HEK293 (cell line): Measurements from ENCODE around the gene SNRNP70.

Source experiments
- BCL11B ChIP-seq: fragments of 450-650 bp; formaldehyde crosslinking; IDR thresholded peaks from 2 replicates; pipeline ENCODE4 v1.5.1; 2016; ENCODE audit warnings: low read depth, missing biosample characterization, missing genetic modification characterization
- EGR2 ChIP-seq: fragments of 450-650 bp; formaldehyde crosslinking; IDR thresholded peaks from 2 replicates; pipeline ENCODE4 v1.5.1; 2016; ENCODE audit warnings: low read depth, missing biosample characterization, missing genetic modification characterization
- HOXD13 ChIP-seq: sonication (generic); formaldehyde crosslinking; IDR thresholded peaks from 2 replicates; pipeline ENCODE4 v1.8.0; 2022; ENCODE audit warnings: missing genetic modification reagents, borderline replicate concordance
- IKZF3 ChIP-seq: fragments of 450-650 bp; IDR thresholded peaks from 2 replicates; pipeline ENCODE4 v1.5.0; 2018; ENCODE audit warnings: missing biosample characterization, mild to moderate bottlenecking, missing genetic modification characterization, moderate library complexity
- KLF1 ChIP-seq: fragments of 450-650 bp; formaldehyde crosslinking; IDR thresholded peaks from 2 replicates; pipeline ENCODE4 v1.5.1; 2016; ENCODE audit warnings: missing biosample characterization, missing genetic modification characterization
- KLF8 ChIP-seq: fragments of 450-650 bp; formaldehyde crosslinking; IDR thresholded peaks from 2 replicates; pipeline ENCODE4 v1.5.1; 2016; ENCODE audit warnings: missing biosample characterization, missing genetic modification characterization
- KLF9 ChIP-seq: fragments of 450-650 bp; formaldehyde crosslinking; IDR thresholded peaks from 2 replicates; pipeline ENCODE4 v1.5.1; 2016; ENCODE audit warnings: missing biosample characterization, missing genetic modification characterization, low read depth
- OVOL3 ChIP-seq: fragments of 450-650 bp; formaldehyde crosslinking; IDR thresholded peaks from 2 replicates; pipeline ENCODE4 v1.5.1; 2016; ENCODE audit warnings: missing biosample characterization, missing genetic modification characterization
- SP2 ChIP-seq: fragments of 450-650 bp; formaldehyde crosslinking; IDR thresholded peaks from 2 replicates; pipeline ENCODE4 v1.5.1; 2016; ENCODE audit warnings: missing biosample characterization, missing genetic modification characterization
- SP7 ChIP-seq: fragments of 450-650 bp; formaldehyde crosslinking; IDR thresholded peaks from 2 replicates; pipeline ENCODE4 v1.5.1; 2016; ENCODE audit warnings: missing biosample characterization, missing genetic modification characterization
- TRIM28 ChIP-seq: IDR thresholded peaks from 2 replicates; pipeline ENCODE4 v1.6.1; 2011; ENCODE audit warnings: low read length, control low read depth, borderline replicate concordance
- ZBTB8A ChIP-seq: fragments of 450-650 bp; formaldehyde crosslinking; IDR thresholded peaks from 2 replicates; pipeline ENCODE4 v1.5.1; 2016; ENCODE audit warnings: missing biosample characterization, missing genetic modification characterization
- ZEB2 ChIP-seq: fragments of 450-650 bp; formaldehyde crosslinking; IDR thresholded peaks from 2 replicates; pipeline ENCODE4 v1.5.1; 2016; ENCODE audit warnings: missing biosample characterization, missing genetic modification characterization
- ZIC2 ChIP-seq: fragments of 450-650 bp; formaldehyde crosslinking; IDR thresholded peaks from 2 replicates; pipeline ENCODE4 v1.5.1; 2016; ENCODE audit warnings: missing biosample characterization, missing genetic modification characterization
- ZNF114 ChIP-seq: fragments of 450-650 bp; formaldehyde crosslinking; IDR thresholded peaks from 2 replicates; pipeline ENCODE4 v1.5.0; 2017; ENCODE audit warnings: missing biosample characterization, missing genetic modification characterization
- ZNF266 ChIP-seq: fragments of 450-650 bp; formaldehyde crosslinking; IDR thresholded peaks from 2 replicates; pipeline ENCODE4 v1.5.1; 2016; ENCODE audit warnings: missing biosample characterization, missing genetic modification characterization, low read depth
- ZNF335 ChIP-seq: fragments of 450-650 bp; formaldehyde crosslinking; conservative IDR thresholded peaks from 2 replicates; pipeline ENCODE4 v1.5.1; 2016; ENCODE audit warnings: missing biosample characterization, missing genetic modification characterization
- ZNF426 ChIP-seq: fragments of 450-650 bp; formaldehyde crosslinking; IDR thresholded peaks from 2 replicates; pipeline ENCODE4 v1.5.1; 2017; ENCODE audit warnings: missing biosample characterization, missing genetic modification characterization, mild to moderate bottlenecking, inconsistent platforms, moderate library complexity
- ZNF600 ChIP-seq: fragments of 450-650 bp; formaldehyde crosslinking; IDR thresholded peaks from 2 replicates; pipeline ENCODE4 v1.5.1; 2016; ENCODE audit warnings: missing biosample characterization, missing genetic modification characterization
- ZNF610 ChIP-seq: fragments of 450-650 bp; formaldehyde crosslinking; IDR thresholded peaks from 2 replicates; pipeline ENCODE4 v1.5.1; 2016; ENCODE audit warnings: missing biosample characterization, missing genetic modification characterization, borderline replicate concordance
- ZNF621 ChIP-seq: fragments of 450-650 bp; formaldehyde crosslinking; IDR thresholded peaks from 2 replicates; pipeline ENCODE4 v1.5.1; 2017; ENCODE audit warnings: missing biosample characterization, missing genetic modification characterization
- ZNF660 ChIP-seq: fragments of 450-650 bp; IDR thresholded peaks from 2 replicates; pipeline ENCODE4 v1.5.1; 2018; ENCODE audit warnings: missing biosample characterization, mild to moderate bottlenecking, missing genetic modification characterization
- ZNF777 ChIP-seq: fragments of 450-650 bp; formaldehyde crosslinking; IDR thresholded peaks from 2 replicates; pipeline ENCODE4 v1.5.1; 2017; ENCODE audit warnings: missing biosample characterization, missing genetic modification characterization, borderline replicate concordance
- ZSCAN23 ChIP-seq: fragments of 450-650 bp; formaldehyde crosslinking; IDR thresholded peaks from 2 replicates; pipeline ENCODE4 v1.5.1; 2016; ENCODE audit warnings: missing biosample characterization, missing genetic modification characterization
- TF ChIP-seq, protein P1 (sequence below): fragments of 450-650 bp; formaldehyde crosslinking; IDR thresholded peaks from 2 replicates; pipeline ENCODE4 v1.5.1; 2016; ENCODE audit warnings: missing biosample characterization, missing genetic modification characterization
- TF ChIP-seq, protein P2 (sequence below): fragments of 450-650 bp; formaldehyde crosslinking; IDR thresholded peaks from 2 replicates; pipeline ENCODE4 v1.5.1; 2017; ENCODE audit warnings: missing biosample characterization, missing genetic modification characterization
- TF ChIP-seq, protein P3 (sequence below): fragments of 450-650 bp; formaldehyde crosslinking; IDR thresholded peaks from 2 replicates; pipeline ENCODE4 v1.5.1; 2016; ENCODE audit warnings: missing biosample characterization, missing genetic modification characterization
- TF ChIP-seq, protein P4 (sequence below): fragments of 450-650 bp; formaldehyde crosslinking; IDR thresholded peaks from 2 replicates; pipeline ENCODE4 v1.5.1; 2016; ENCODE audit warnings: missing biosample characterization, missing genetic modification characterization
- TF ChIP-seq, protein P5 (sequence below): fragments of 450-650 bp; IDR thresholded peaks from 2 replicates; pipeline ENCODE4 v1.5.1; 2018; ENCODE audit warnings: missing biosample characterization, missing genetic modification characterization
- TF ChIP-seq, protein P6 (sequence below): fragments of 450-650 bp; formaldehyde crosslinking; optimal IDR thresholded peaks from 2 replicates; pipeline ENCODE3; 2016; ENCODE audit warnings: missing biosample characterization, mild to moderate bottlenecking, missing genetic modification characterization

The SNRNP70 gene

DNA sequence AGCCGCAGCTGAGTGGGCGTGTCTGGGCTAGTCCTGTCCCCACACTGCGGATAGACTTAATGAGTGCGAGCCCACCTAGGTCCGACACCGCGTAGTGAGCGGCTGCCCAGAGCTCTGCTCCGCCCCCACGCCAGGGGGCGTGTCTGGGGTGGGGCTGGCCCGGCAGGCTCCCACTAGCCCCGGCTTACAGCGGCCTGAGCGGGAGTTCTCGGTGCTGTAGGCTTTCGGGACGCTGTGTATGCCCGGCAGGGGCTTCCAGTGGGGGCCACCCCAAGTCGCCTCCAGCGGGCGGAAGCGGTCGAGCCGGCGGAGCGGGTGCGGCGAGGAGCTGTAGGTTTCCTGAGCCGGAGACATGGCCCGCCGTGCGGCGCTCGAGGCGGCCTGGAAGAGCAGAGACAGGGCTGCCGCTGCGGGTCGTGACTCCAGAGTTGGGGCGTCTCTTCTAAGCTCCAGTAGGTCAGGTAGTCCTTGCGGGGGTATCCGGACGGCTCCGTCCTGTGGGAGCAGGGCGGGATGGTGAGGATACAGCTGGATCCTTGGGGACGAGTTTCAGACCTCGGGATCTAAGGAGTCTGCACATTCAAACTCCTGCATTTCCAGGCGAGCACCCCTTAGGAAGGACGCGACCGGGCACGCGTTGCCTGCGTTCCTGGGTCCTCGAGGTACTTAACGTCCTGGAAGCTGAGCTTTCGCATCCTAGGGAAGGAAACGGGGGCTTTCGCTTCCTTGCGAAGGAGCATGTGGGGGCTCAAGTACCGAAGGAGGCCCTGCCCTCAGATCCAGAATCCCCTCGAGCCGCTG, 28.9 kb upstream of the SNRNP70 start (continued):
- TF ChIP-seq, protein P1, sequence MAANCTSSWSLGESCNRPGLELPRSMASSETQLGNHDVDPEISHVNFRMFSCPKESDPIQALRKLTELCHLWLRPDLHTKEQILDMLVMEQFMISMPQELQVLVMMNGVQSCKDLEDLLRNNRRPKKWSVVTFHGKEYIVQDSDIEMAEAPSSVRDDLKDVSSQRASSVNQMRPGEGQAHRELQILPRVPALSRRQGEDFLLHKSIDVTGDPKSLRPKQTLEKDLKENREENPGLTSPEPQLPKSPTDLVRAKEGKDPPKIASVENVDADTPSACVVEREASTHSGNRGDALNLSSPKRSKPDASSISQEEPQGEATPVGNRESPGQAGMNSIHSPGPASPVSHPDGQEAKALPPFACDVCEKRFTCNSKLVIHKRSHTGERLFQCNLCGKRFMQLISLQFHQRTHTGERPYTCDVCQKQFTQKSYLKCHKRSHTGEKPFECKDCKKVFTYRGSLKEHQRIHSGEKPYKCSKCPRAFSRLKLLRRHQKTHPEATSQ (tag by site-specific recombination): no peak
- TF ChIP-seq ZNF114 (no peak), ZSCAN23 (tag by site-specific recombination) (no peak), ZEB2 (peak; percentile 36; the same call in 1 of the 2 replicates), ZBTB8A (tag by site-specific recombination) (no peak), OVOL3 (no peak), KLF9 (tag by site-specific recombination) (peak; percentile 99), SP7 (no peak; the same call in 1 of the 2 replicates), ZNF610 (peak; percentile 81; the same call in 1 of the 2 replicates), ZNF335 (peak; percentile 52), HOXD13 (no peak), ZNF621 (tag by site-specific recombination) (no peak), BCL11B (tag by site-specific recombination) (no peak), EGR2 (tag by site-specific recombination) (peak; percentile 74), ZIC2 (tag by site-specific recombination) (peak; percentile 75), ZNF426 (no peak), ZNF266 (tag by site-specific recombination) (no peak), TRIM28 (no peak), SP2 (tag by site-specific recombination) (peak; percentile 84), KLF8 (tag by site-specific recombination) (peak; percentile 84), IKZF3 (no peak), ZNF777 (tag by site-specific recombination) (no peak), ZNF660 (no peak), ZNF600 (tag by site-specific recombination) (0 out of 2 replicates have a peak, but pooled peaks have one; percentile 25), KLF1 (tag by site-specific recombination) (peak; percentile 90)
- TF ChIP-seq, protein P2, sequence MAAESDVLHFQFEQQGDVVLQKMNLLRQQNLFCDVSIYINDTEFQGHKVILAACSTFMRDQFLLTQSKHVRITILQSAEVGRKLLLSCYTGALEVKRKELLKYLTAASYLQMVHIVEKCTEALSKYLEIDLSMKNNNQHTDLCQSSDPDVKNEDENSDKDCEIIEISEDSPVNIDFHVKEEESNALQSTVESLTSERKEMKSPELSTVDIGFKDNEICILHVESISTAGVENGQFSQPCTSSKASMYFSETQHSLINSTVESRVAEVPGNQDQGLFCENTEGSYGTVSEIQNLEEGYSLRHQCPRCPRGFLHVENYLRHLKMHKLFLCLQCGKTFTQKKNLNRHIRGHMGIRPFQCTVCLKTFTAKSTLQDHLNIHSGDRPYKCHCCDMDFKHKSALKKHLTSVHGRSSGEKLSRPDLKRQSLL (tag by site-specific recombination): peak; percentile 73
- TF ChIP-seq, protein P3, sequence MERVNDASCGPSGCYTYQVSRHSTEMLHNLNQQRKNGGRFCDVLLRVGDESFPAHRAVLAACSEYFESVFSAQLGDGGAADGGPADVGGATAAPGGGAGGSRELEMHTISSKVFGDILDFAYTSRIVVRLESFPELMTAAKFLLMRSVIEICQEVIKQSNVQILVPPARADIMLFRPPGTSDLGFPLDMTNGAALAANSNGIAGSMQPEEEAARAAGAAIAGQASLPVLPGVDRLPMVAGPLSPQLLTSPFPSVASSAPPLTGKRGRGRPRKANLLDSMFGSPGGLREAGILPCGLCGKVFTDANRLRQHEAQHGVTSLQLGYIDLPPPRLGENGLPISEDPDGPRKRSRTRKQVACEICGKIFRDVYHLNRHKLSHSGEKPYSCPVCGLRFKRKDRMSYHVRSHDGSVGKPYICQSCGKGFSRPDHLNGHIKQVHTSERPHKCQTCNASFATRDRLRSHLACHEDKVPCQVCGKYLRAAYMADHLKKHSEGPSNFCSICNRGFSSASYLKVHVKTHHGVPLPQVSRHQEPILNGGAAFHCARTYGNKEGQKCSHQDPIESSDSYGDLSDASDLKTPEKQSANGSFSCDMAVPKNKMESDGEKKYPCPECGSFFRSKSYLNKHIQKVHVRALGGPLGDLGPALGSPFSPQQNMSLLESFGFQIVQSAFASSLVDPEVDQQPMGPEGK (tag by site-specific recombination): peak; percentile 92
- TF ChIP-seq, protein P4, sequence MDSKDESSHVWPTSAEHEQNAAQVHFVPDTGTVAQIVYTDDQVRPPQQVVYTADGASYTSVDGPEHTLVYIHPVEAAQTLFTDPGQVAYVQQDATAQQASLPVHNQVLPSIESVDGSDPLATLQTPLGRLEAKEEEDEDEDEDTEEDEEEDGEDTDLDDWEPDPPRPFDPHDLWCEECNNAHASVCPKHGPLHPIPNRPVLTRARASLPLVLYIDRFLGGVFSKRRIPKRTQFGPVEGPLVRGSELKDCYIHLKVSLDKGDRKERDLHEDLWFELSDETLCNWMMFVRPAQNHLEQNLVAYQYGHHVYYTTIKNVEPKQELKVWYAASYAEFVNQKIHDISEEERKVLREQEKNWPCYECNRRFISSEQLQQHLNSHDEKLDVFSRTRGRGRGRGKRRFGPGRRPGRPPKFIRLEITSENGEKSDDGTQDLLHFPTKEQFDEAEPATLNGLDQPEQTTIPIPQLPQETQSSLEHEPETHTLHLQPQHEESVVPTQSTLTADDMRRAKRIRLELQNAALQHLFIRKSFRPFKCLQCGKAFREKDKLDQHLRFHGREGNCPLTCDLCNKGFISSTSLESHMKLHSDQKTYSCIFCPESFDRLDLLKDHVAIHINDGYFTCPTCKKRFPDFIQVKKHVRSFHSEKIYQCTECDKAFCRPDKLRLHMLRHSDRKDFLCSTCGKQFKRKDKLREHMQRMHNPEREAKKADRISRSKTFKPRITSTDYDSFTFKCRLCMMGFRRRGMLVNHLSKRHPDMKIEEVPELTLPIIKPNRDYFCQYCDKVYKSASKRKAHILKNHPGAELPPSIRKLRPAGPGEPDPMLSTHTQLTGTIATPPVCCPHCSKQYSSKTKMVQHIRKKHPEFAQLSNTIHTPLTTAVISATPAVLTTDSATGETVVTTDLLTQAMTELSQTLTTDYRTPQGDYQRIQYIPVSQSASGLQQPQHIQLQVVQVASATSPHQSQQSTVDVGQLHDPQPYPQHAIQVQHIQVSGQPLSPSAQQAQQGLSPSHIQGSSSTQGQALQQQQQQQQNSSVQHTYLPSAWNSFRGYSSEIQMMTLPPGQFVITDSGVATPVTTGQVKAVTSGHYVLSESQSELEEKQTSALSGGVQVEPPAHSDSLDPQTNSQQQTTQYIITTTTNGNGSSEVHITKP: peak; percentile 24; the same call in 1 of the 2 replicates
- TF ChIP-seq, protein P5, sequence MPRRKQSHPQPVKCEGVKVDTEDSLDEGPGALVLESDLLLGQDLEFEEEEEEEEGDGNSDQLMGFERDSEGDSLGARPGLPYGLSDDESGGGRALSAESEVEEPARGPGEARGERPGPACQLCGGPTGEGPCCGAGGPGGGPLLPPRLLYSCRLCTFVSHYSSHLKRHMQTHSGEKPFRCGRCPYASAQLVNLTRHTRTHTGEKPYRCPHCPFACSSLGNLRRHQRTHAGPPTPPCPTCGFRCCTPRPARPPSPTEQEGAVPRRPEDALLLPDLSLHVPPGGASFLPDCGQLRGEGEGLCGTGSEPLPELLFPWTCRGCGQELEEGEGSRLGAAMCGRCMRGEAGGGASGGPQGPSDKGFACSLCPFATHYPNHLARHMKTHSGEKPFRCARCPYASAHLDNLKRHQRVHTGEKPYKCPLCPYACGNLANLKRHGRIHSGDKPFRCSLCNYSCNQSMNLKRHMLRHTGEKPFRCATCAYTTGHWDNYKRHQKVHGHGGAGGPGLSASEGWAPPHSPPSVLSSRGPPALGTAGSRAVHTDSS (tag by site-specific recombination): no peak
- TF ChIP-seq, protein P6, sequence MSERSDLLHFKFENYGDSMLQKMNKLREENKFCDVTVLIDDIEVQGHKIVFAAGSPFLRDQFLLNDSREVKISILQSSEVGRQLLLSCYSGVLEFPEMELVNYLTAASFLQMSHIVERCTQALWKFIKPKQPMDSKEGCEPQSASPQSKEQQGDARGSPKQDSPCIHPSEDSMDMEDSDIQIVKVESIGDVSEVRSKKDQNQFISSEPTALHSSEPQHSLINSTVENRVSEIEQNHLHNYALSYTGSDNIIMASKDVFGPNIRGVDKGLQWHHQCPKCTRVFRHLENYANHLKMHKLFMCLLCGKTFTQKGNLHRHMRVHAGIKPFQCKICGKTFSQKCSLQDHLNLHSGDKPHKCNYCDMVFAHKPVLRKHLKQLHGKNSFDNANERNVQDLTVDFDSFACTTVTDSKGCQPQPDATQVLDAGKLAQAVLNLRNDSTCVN (tag by site-specific recombination): peak; percentile 12
